Left ventricle myocardium inferior (tissue), 1 donor: ENCODE results near the gene DCAF17. TPM values are rescaled to one million over a fixed set of nuclear protein-coding genes. Genes with fewer than 3 reads are reported as not detected.
"Not testable (repeated sequence)": the region's sequence is repeated elsewhere in the genome, so short reads cannot be mapped to it uniquely, and the experiment has no call there.

Experiments
- DNase-seq: peaks from one replicate; pipeline ENCODE4 v3.0.0-alpha.2; 2020
- H3K27ac ChIP-seq: fragments of 200-600 bp; replicated peaks from 2 replicates; pipeline ENCODE4 v1.8.0; 2021
- H3K27me3 ChIP-seq: fragments of 200-600 bp; 2 replicates; pipeline ENCODE4 v1.8.0; 2021; ENCODE audit warnings: low read depth
- H3K36me3 ChIP-seq: fragments of 200-600 bp; 2 replicates; pipeline ENCODE4 v1.8.0; 2021
- H3K4me1 ChIP-seq: fragments of 200-600 bp; 2 replicates; pipeline ENCODE4 v1.8.0; 2021
- H3K4me3 ChIP-seq: fragments of 200-600 bp; 2 replicates; pipeline ENCODE4 v1.8.0; 2021; ENCODE audit warnings: mild to moderate bottlenecking, moderate library complexity
- H3K9me3 ChIP-seq: fragments of 200-600 bp; replicated peaks from 2 replicates; pipeline ENCODE4 v1.8.0; 2021
- CTCF ChIP-seq: fragments of 200-600 bp; IDR thresholded peaks from 2 replicates; pipeline ENCODE4 v1.8.0; 2021; ENCODE audit warnings: antibody characterized with exemption, mild to moderate bottlenecking, borderline replicate concordance
- intact Hi-C: fragments of 100-400 bp; cut with micrococcal nuclease; formaldehyde crosslinking; loops from one replicate; pipeline ENCODE4 v1.11.0; 2022
- total RNA-seq: library from RNA; stranded (reverse); fragmentation: NEBNext Ultra II Directional; extraction: Animal tissue kit (Norgen Biotek cat#: 25700); gene quantifications from one replicate; pipeline ENCODE4 v1.2.1, GENCODE V29; 2021
- donor health status: DM: no; HTN: yes; CAD: no; lungs with severe emphysema.

DCAF17 gene
- total RNA-seq, 1 donor from 2014 or later: 5.2 TPM

- peak; percentile 90 for TF ChIP-seq CTCF
- Histone ChIP-seq H3K27me3 (no peaks in the 10 kb centered on the region), H3K4me3 (no peak overlapping the region), H3K9me3 (no peaks in the 10 kb centered on the region), H3K36me3 (no peaks in the 10 kb centered on the region), H3K4me1 (peaks cover 4% of the 10 kb centered on the region), H3K27ac (no peak overlapping the region)
- DNase-seq: peak; percentile 78
- intact Hi-C loops: loop anchor here (10.0 kb wide), 1 partner anchor 431 kb away; no protein-coding TSS in a partner anchor
Measured at GRCh38 chr2:171416009-171416926, 17.8 kb upstream of the DCAF17 start.

- Histone ChIP-seq H3K9me3 (peaks cover 13% of the 10 kb centered on the region), H3K36me3 (no peaks in the 10 kb centered on the region), H3K4me3 (no peak overlapping the region), H3K27ac (no peak overlapping the region), H3K27me3 (no peaks in the 10 kb centered on the region), H3K4me1 (peaks cover 4% of the 10 kb centered on the region)
- intact Hi-C loops: loop anchor here (10.0 kb wide), 1 partner anchor 435 kb away; no protein-coding TSS in a partner anchor
- no peak for DNase-seq
- TF ChIP-seq CTCF: no peak
Measured at GRCh38 chr2:171419333-171419732, 14.7 kb upstream of the DCAF17 start.

- no peak for DNase-seq
- H3K4me1 ChIP-seq: peaks cover under 1% of the 10 kb centered on the region
- peaks cover 14% of the 10 kb centered on the region for H3K9me3 ChIP-seq
- no peaks in the 10 kb centered on the region for H3K36me3 ChIP-seq
- no peaks in the 10 kb centered on the region for H3K27me3 ChIP-seq
- H3K27ac ChIP-seq: no peak overlapping the region
- H3K4me3 ChIP-seq: no peak overlapping the region
- no peak for TF ChIP-seq CTCF
- intact Hi-C loops: no loop called here
Measured at GRCh38 chr2:171420728-171421563, 13.1 kb upstream of the DCAF17 start.

GRCh38 chr2:171422710-171423495 lies 11.1 kb upstream of the DCAF17 start:
- DNase-seq, H3K36me3 ChIP-seq, H3K4me3 ChIP-seq, intact Hi-C loops, H3K27me3 ChIP-seq, H3K27ac ChIP-seq, H3K4me1 ChIP-seq: not testable (repeated sequence)
- H3K9me3 ChIP-seq: peaks cover 14% of the 10 kb centered on the region

GRCh38 chr2:171430516-171431410 lies 3.3 kb upstream of the DCAF17 start:
- intact Hi-C loops: no loop called here
- Histone ChIP-seq H3K4me1 (peaks cover 26% of the 10 kb centered on the region), H3K27me3 (no peaks in the 10 kb centered on the region), H3K4me3 (no peak overlapping the region), H3K27ac (no peak overlapping the region), H3K36me3 (no peaks in the 10 kb centered on the region), H3K9me3 (no peaks in the 10 kb centered on the region)
- TF ChIP-seq CTCF: no peak
- no peak for DNase-seq
